GM19043 (cell line): Measurements from ENCODE around the gene MT1F.

Experiments used
- ATAC-seq: cut with Tn5 transposase; IDR thresholded peaks from one replicate; pipeline ENCODE4 v1.9.1; 2021; ENCODE audit warnings: low read depth; ENCODE audit not compliant: unreplicated experiment

Gene MT1F

GRCh38 chr16:56689171-56689570, 31.4 kb downstream of the MT1F start:
- no peak for ATAC-seq

DNA sequence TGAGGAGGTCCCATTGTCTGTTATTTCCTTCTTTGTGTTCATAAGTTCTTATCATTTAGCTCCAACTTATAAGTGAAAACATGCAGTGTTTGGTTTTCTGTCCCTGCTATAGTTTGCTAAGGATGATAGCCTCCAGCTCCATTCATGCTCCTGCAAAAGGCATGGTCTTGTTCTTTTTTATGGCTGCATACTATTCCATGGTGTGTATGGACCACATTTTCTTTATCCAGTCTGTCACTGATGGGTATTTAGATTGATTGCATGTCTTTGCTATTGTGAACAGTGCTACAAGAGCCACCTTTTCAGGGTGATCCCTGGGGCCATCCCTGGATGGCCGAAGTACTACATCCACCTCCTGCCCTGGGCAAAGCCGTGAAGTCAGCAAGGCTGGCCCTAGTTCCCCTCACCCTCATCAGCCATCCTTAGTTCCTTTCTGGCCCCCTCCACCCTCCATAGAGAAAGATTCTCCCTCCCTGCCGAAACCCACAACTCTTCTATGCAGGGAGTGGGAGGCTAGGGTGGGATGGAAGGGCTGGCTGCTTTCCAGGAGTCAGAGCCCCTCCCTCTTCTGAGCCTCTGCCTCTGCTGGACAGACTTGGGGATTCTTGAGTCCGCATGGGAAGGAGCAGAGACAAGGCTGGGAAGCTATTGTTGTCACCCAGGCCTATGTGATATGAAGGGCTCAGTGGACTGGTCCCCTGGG, 32.8 kb downstream of the MT1F start:
- ATAC-seq: no peak

DNA sequence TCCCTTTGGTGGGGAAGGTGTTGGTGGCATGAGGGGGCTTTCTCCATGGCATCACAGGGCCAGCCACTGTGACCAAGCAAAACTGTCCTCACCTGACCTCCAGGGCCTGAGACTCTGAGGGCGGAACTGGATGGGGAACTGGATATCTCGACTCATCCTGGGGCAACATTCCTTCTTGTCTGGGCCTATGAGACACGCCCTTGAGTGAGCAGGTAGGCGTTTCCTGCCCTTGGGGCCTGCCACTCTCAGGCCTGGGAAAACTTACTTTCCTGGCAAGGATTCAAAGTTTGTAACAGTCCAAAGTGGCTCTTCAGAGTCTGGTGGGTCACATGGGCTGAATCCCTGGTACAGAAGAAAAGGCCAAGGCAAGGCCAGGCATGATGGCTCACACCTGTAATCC, 34.1 kb downstream of the MT1F start:
- ATAC-seq: no peak

DNA sequence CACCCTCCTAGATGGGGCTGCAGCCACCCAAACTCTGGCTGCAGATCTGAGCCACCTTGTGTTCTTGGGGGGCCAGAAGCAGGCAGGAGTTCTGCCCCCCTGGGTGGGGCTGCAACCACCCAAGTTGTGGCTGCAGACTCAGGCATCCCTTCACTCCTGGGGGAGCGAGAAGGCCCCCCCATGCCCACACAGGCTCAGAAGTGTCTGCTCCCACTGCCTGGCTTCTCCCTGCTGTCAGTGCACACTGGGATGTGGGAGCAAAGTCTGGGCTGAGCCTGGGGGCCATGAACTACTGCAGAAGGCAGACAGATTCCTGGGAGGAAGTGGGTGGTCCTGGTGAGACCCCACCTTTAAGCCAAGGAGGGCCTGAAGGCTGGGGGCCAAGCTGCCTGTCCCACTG, 37.5 kb downstream of the MT1F start:
- ATAC-seq: no peak

DNA sequence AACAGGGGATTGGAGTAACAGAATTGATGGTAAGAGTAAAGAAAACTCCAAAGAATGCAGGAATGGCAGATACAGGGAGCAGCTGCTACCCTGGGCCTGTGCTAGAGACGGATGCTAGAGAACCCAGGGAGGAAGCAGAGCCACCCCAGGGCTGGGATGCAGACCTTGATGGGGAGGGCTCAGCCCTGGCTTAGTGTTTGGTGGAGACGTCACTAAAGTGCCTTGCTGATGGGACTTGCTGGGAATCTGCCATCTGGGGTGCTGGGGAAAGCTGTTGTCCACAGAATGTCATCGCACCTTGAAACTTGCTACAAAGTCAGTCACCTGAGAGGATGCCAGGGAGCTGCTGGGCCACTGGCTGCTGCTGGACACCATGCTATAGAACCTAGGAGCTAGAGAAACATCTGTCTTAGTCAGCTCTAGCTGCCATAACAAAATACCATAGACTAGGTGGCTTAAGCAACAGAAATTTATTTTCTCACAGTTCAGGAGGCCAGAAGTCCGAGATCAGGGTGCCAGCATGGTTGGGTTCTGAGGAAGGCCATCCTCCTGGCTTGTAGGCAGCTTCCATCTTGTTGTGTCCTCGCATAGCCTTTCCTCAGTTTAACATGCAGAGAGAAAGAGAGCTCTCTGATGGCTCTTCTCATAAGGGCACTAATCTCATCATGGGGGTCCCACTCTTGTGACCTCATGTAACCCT, 39.8 kb downstream of the MT1F start:
- ATAC-seq: no peak

DNA sequence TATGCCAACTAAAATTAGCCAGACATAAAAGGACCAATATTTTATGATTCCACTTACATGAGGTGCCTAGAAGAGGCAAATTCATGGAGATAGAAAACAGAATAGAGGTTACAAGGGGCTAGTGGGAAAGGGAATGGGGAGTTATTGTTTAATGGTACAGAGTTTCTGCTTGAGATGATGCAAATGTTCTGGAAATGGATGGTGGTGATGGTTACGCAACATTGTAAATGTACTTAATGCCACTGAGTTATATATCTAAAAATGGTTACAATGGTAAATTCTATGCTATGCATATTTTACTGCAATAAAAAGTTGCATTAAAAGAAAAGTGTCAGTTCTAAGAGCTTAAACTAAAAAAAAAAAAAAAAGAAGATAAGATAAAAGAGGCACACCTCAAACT, 42.4 kb downstream of the MT1F start:
- no peak for ATAC-seq

- no peak for ATAC-seq
Observed at GRCh38 chr16:56700631-56701030, 42.9 kb downstream of the MT1F start.

GRCh38 chr16:56701534-56701933, 43.8 kb downstream of the MT1F start:
- ATAC-seq: no peak

- ATAC-seq: no peak
Observed at GRCh38 chr16:56702836-56703235, 45.1 kb downstream of the MT1F start.
